ENCODE results near the gene MACROD1.
A peak's percentile ranks its signal among the peaks of the same experiment; 100 is the strongest.
"Not testable (repeated sequence)": the region's sequence is repeated elsewhere in the genome, so short reads cannot be mapped to it uniquely, and the experiment has no call there.

The MACROD1 gene

DNA sequence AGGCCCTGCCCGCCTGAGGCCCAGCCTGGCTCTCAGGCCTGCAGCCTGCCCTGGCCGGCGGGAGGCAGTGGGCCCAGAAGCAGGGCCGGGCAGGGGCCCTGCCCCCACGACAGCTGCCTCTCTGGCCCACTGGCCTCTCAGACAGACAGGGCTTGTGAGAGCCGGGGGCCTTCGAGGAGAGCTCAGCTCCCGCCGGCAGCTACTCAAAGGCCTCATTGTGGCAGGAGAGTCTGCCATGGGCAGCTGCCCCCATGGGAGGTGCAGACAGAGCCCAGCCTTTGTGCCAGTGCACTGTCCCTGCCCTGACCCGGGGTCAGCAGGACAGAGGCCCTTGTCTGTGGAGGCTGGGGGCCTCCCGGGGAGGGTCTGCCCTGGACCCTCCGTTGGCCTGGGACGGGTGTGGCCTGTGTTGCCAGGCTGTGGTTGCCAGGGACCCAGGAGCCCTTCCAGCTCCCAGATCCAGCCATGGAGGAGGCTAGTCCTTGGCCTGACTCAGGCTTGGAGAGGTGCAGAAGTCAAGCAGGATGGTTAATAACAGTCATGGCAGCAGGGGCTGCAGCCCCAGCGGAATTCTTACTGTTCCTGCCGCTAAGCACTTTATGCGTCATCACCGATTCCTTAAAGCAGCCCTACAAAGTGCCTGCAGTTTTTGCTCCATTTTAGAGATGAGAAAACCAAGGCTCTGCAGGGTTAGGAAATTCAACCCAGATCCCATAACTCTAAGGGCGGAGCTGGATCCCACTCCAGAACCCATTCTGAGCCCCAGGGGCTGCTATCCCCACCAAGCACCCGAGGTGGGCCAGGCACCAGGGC lies 117.7 kb downstream of the MACROD1 start:
- Mint-ChIP-seq H3K4me1 (peaks cover 10% of the 10 kb centered on the region), H3K9me3 (no peaks in the 10 kb centered on the region), H3K36me3 (ENCODE audit: low read depth) (no peaks in the 10 kb centered on the region), H3K27ac (no peak overlapping the region), H3K27me3 (ENCODE audit: low read depth) (peaks cover 6% of the 10 kb centered on the region), H3K4me3 (no peak overlapping the region)
- no peak for TF ChIP-seq CTCF (IDR thresholded peaks at IDR 0.05; ENCODE audit: unreplicated experiment in 3 of 3)

GRCh38 chr11:64047373-64047772 lies 118.5 kb downstream of the MACROD1 start:
- peaks cover 10% of the 10 kb centered on the region for H3K4me1 Mint-ChIP-seq
- not testable (repeated sequence) for H3K4me3 Mint-ChIP-seq; H3K27ac Mint-ChIP-seq; H3K27me3 Mint-ChIP-seq (ENCODE audit: low read depth); H3K36me3 Mint-ChIP-seq (ENCODE audit: low read depth); H3K9me3 Mint-ChIP-seq

- no peak overlapping the region for H3K4me3 Mint-ChIP-seq
- H3K4me1 Mint-ChIP-seq, result peaks cover 19% of the 10 kb centered on the region
- no peaks in the 10 kb centered on the region for H3K9me3 Mint-ChIP-seq
- no peak for TF ChIP-seq CTCF (IDR thresholded peaks at IDR 0.05; ENCODE audit: unreplicated experiment in 3 of 3)
- peak overlapping the region in 1 of 3 experiments; percentile 33 for H3K27ac Mint-ChIP-seq
- peaks cover 6% of the 10 kb centered on the region for H3K27me3 Mint-ChIP-seq (ENCODE audit: low read depth)
- H3K36me3 Mint-ChIP-seq (ENCODE audit: low read depth), result no peaks in the 10 kb centered on the region
These were observed 120.2 kb downstream of the MACROD1 start for GRCh38 chr11:64045700-64046099.

DNA sequence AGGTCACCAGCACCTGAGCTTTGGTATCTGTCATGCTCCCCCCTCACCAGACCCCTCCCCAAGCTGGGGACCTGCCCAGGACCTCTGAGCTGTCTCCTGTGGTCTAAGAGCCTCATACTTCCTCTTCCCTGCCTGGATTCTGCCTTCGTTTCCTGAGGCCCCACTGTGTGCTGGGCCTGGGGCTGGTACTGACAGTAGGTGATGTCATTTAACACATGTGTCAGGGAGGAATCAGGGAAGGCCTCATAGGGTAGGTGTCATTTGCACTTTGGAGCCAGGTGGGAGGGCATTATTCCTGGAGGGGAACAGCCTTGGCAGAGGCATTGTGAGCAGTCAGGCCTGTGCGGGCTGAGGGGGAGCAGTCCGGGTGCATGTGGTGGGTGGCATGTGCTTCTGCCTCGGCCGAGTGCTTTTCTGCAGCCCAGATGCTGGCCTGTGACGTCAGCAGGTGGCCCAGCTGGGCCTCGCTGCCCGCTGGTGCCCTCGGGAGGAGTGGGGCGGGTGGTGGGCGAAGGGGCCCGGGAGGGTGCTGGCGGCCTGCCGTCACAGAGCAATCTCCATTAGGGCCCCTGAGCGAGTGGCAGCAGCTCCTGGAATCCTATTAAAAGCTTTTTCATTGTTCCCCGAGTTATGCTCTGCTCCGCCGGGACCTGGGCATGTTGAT lies 121.1 kb downstream of the MACROD1 start:
- Mint-ChIP-seq H3K4me3 (no peak overlapping the region), H3K27ac (peak overlapping the region in 1 of 3 experiments; percentile 33), H3K9me3 (no peaks in the 10 kb centered on the region), H3K4me1 (peaks cover 22% of the 10 kb centered on the region), H3K36me3 (ENCODE audit: low read depth) (no peaks in the 10 kb centered on the region), H3K27me3 (ENCODE audit: low read depth) (peaks cover 12% of the 10 kb centered on the region)
- TF ChIP-seq CTCF (IDR thresholded peaks at IDR 0.05; ENCODE audit: unreplicated experiment in 3 of 3), result no peak

GRCh38 chr11:64043545-64043944 lies 122.4 kb downstream of the MACROD1 start:
- Mint-ChIP-seq H3K4me1 (peaks cover 22% of the 10 kb centered on the region), H3K27me3 (ENCODE audit: low read depth) (peaks cover 12% of the 10 kb centered on the region), H3K9me3 (no peaks in the 10 kb centered on the region), H3K36me3 (ENCODE audit: low read depth) (no peaks in the 10 kb centered on the region), H3K27ac (no peak overlapping the region), H3K4me3 (no peak overlapping the region)
- TF ChIP-seq CTCF (IDR thresholded peaks at IDR 0.05; ENCODE audit: unreplicated experiment in 3 of 3), result no peak

DNA sequence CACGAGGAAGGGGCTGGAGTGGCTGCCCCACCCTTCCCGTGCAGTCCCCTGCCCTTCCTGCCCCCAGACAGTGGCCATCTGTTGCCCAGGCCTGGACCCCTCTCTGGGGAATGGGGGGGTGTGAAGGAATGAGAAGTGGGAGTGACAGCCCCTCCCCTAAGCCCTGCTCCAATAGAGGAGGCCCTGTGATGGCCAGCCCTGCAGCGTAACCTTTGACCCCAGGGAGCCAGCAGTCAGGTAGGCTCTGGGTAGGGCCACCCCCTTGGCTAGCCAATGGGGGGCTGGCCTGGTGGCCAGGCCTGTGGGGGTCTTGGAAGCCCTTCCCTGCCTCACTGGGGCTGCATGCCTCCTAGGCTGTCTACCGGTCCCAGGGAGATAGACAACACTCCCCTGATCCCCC lies 123.6 kb downstream of the MACROD1 start:
- no peak for TF ChIP-seq CTCF (IDR thresholded peaks at IDR 0.05; ENCODE audit: unreplicated experiment in 3 of 3)
- Mint-ChIP-seq H3K27me3 (ENCODE audit: low read depth) (peaks cover 19% of the 10 kb centered on the region), H3K36me3 (ENCODE audit: low read depth) (no peaks in the 10 kb centered on the region), H3K4me1 (peaks cover 22% of the 10 kb centered on the region), H3K9me3 (no peaks in the 10 kb centered on the region), H3K27ac (no peak overlapping the region), H3K4me3 (no peak overlapping the region)

Data from nephron (organoid).